HG02970 (cell line): Measurements from ENCODE around the gene NUDT13.

ENCODE experiments used
- ATAC-seq: cut with Tn5 transposase; IDR thresholded peaks from one replicate; pipeline ENCODE4 v1.9.1; 2021; ENCODE audit warnings: mild to moderate bottlenecking, moderate library complexity, moderate number of reproducible peaks; ENCODE audit not compliant: unreplicated experiment, low FRiP score

NUDT13 gene

GRCh38 chr10:73110345-73110849, at the start of gene NUDT13:
TSS of gene NUDT13 (plus strand) at chr10:73110455. CDS start at chr10:73114366, 3,911 bp downstream.
- ATAC-seq, result no peak

GRCh38 chr10:73060738-73061635, 49.3 kb upstream of the NUDT13 start:
- ATAC-seq, result no peak

- ATAC-seq, result no peak
These were observed 48.5 kb upstream of the NUDT13 start for GRCh38 chr10:73061743-73062142.

- no peak for ATAC-seq
These were observed 44.8 kb upstream of the NUDT13 start for GRCh38 chr10:73065441-73065840.

- no peak for ATAC-seq
These were observed 36.6 kb upstream of the NUDT13 start for GRCh38 chr10:73073627-73074026.

GRCh38 chr10:73075829-73076228, 34.4 kb upstream of the NUDT13 start:
- ATAC-seq, result no peak

- ATAC-seq, result no peak
These were observed 33.7 kb upstream of the NUDT13 start for GRCh38 chr10:73076360-73077183.

- no peak for ATAC-seq
These were observed 30.3 kb upstream of the NUDT13 start for GRCh38 chr10:73079779-73080541.

- no peak for ATAC-seq
These were observed 27.0 kb upstream of the NUDT13 start for GRCh38 chr10:73083221-73083620.

- ATAC-seq, result no peak
These were observed 26.0 kb upstream of the NUDT13 start for GRCh38 chr10:73084209-73084608.

- ATAC-seq, result no peak
These were observed 23.4 kb upstream of the NUDT13 start for GRCh38 chr10:73086816-73087215.

GRCh38 chr10:73088304-73088703, 22.0 kb upstream of the NUDT13 start:
- no peak for ATAC-seq

GRCh38 chr10:73092830-73093229, 17.4 kb upstream of the NUDT13 start:
- no peak for ATAC-seq

GRCh38 chr10:73093922-73094850, 16.1 kb upstream of the NUDT13 start:
- ATAC-seq, result no peak

GRCh38 chr10:73094986-73095480, 15.2 kb upstream of the NUDT13 start:
- ATAC-seq, result no peak

GRCh38 chr10:73095481-73096021, 14.7 kb upstream of the NUDT13 start:
- no peak for ATAC-seq

- peak; percentile 24 for ATAC-seq
These were observed 14.2 kb upstream of the NUDT13 start for GRCh38 chr10:73096041-73096448.

GRCh38 chr10:73096449-73097304, 13.6 kb upstream of the NUDT13 start, which contains the start of gene P4HA1:
TSS of gene P4HA1 (minus strand) at chr10:73096866. CDS start at chr10:73074883, 21,983 bp downstream.
- ATAC-seq, result peak; percentile 89
